EH (cell line): ENCODE data around the gene SLC12A7.

Experiments
- DNase-seq: peaks from one replicate; pipeline ENCODE4 v3.0.0-alpha.2; 2015; ENCODE audit warnings: low read depth

The SLC12A7 gene

GRCh38 chr5:1077491-1078020 is 34.3 kb downstream of the SLC12A7 start:
- DNase-seq = no peak

GRCh38 chr5:1077026-1077425 is 34.8 kb downstream of the SLC12A7 start:
- no peak for DNase-seq

- DNase-seq = no peak
Measured at GRCh38 chr5:1076406-1076805, 35.5 kb downstream of the SLC12A7 start.

- no peak for DNase-seq
Measured at GRCh38 chr5:1075931-1076330, 35.9 kb downstream of the SLC12A7 start.

GRCh38 chr5:1075555-1075881 is 36.3 kb downstream of the SLC12A7 start:
- DNase-seq = no peak

- DNase-seq = no peak
Measured at GRCh38 chr5:1074816-1075554, 36.9 kb downstream of the SLC12A7 start.

GRCh38 chr5:1074226-1074625 is 37.6 kb downstream of the SLC12A7 start:
- no peak for DNase-seq

- DNase-seq = no peak
Measured at GRCh38 chr5:1073239-1074102, 38.4 kb downstream of the SLC12A7 start.

- no peak for DNase-seq
Measured at GRCh38 chr5:1069720-1070088, 42.2 kb downstream of the SLC12A7 start.

- DNase-seq = no peak
Measured at GRCh38 chr5:1068895-1069719, 42.8 kb downstream of the SLC12A7 start.

GRCh38 chr5:1068204-1068894 is 43.5 kb downstream of the SLC12A7 start:
- DNase-seq = no peak

GRCh38 chr5:1067141-1068121 is 44.4 kb downstream of the SLC12A7 start:
- no peak for DNase-seq

- no peak for DNase-seq
Measured at GRCh38 chr5:1066676-1067075, 45.2 kb downstream of the SLC12A7 start.

- no peak for DNase-seq
Measured at GRCh38 chr5:1065891-1066650, 45.8 kb downstream of the SLC12A7 start.

GRCh38 chr5:1065143-1065750 is 46.6 kb downstream of the SLC12A7 start:
- DNase-seq = no peak

- DNase-seq = no peak
Measured at GRCh38 chr5:1064383-1065142, 47.3 kb downstream of the SLC12A7 start.

GRCh38 chr5:1063661-1064382 is 48.0 kb downstream of the SLC12A7 start:
- DNase-seq = no peak
